ENCODE measurements around the gene SMOC1. TPM values are rescaled to one million over a fixed set of nuclear protein-coding genes. Genes with fewer than 3 reads are reported as not detected.

SMOC1 gene
- total and polyA plus RNA-seq, 2 experiments from 2014 or later = 0.70 to 3.5 TPM

GRCh38 chr14:70023871-70024270 lies 144.7 kb downstream of the SMOC1 start:
- Histone ChIP-seq H3K4me3 (no peak overlapping the region), H3K9ac (no peak overlapping the region), H3K9me3 (ENCODE audit: low read depth) (no peaks in the 10 kb centered on the region), H3K4me2 (ENCODE audit: unreplicated experiment) (no peak overlapping the region), H3K4me1 (ENCODE audit: insufficient read depth) (no peaks in the 10 kb centered on the region), H4K20me1 (ENCODE audit: insufficient read depth) (no peaks in the 10 kb centered on the region), H3K27ac (no peak overlapping the region), H3F3A (ENCODE audit: insufficient read depth) (no peaks in the 10 kb centered on the region), H2AFZ (no peak overlapping the region), H3K27me3 (replicated peaks; ENCODE audit: insufficient read depth) (no peaks in the 10 kb centered on the region), H3K36me3 (ENCODE audit: low read depth) (no peaks in the 10 kb centered on the region), H3K9me2 (ENCODE audit: insufficient read depth) (no peaks in the 10 kb centered on the region), H3K79me2 (ENCODE audit: insufficient read depth) (no peaks in the 10 kb centered on the region)
- 11 to 29% methylated on average over 1 of the region's 1 CpG for WGBS, 2 experiments (ENCODE audit: low coverage in 1 of 2, low lambda C conversion rate in 2 of 2, missing lambda C conversion rate in 2 of 2)
- TF ChIP-seq EZH2 (IDR thresholded peaks at IDR 0.05; ENCODE audit: insufficient read depth, poor library complexity, severe bottlenecking) (no peak), EZH2phosphoT487 (IDR thresholded peaks at IDR 0.05; ENCODE audit: insufficient read depth, low read depth) (no peak)
- in situ Hi-C loops (cut with MboI) = loop anchor here (10.0 kb wide), 1 partner anchor 199 kb away; no protein-coding TSS in a partner anchor
- no peak for DNase-seq

DNA sequence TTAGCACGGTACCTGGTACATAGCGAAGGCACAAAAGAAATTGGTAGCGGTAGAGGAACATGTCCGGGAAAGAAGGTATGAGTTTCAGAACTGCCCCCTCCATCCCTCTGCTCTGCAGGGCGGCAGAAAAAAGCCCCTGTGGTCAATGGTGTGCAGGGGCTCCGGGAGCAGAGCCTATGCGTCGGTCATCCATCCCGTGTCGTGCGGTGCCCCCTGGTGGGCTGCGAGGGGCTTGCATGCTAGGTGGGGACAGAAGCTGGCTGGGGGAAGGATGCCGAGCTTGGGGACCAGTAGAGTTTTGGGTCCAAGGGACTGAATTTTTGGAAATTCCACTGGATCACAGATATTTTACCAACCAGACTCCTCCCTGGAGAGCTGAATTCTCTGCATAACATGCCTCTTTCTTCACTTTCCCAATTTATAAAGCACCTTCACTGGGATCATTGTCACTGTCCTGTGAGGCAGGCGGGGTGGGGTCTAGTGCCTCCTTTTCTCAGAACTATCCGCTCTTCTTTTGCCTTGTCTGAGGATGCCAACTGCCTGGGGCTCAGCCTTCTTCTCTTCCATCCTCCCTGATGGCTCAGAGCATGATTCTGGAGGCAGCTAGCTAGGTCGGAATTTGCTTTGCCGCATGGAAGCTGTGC lies 148.7 kb downstream of the SMOC1 start:
- no peaks in the 10 kb centered on the region for H3K27me3 ChIP-seq (replicated peaks; ENCODE audit: insufficient read depth)
- H3K79me2 ChIP-seq (ENCODE audit: insufficient read depth) = no peaks in the 10 kb centered on the region
- no peaks in the 10 kb centered on the region for H4K20me1 ChIP-seq (ENCODE audit: insufficient read depth)
- 30 to 34% methylated on average over 17 of the region's 17 CpGs for WGBS, 2 experiments (ENCODE audit: low coverage in 1 of 2, low lambda C conversion rate in 2 of 2, missing lambda C conversion rate in 2 of 2)
- no peaks in the 10 kb centered on the region for H3K4me1 ChIP-seq (ENCODE audit: insufficient read depth)
- no peak overlapping the region for H3K27ac ChIP-seq
- no peak overlapping the region for H3K4me2 ChIP-seq (ENCODE audit: unreplicated experiment)
- peak; percentile 57 for DNase-seq
- no peaks in the 10 kb centered on the region for H3F3A ChIP-seq (ENCODE audit: insufficient read depth)
- TF ChIP-seq EZH2phosphoT487 (IDR thresholded peaks at IDR 0.05; ENCODE audit: insufficient read depth, low read depth) = no peak
- no peak for TF ChIP-seq EZH2 (IDR thresholded peaks at IDR 0.05; ENCODE audit: insufficient read depth, poor library complexity, severe bottlenecking)
- in situ Hi-C loops (cut with MboI) = loop anchor here (10.0 to 25.0 kb wide), 2 partner anchors 203 to 441 kb away; no protein-coding TSS in a partner anchor
- H3K36me3 ChIP-seq (ENCODE audit: low read depth) = no peaks in the 10 kb centered on the region
- no peaks in the 10 kb centered on the region for H3K9me2 ChIP-seq (ENCODE audit: insufficient read depth)
- no peaks in the 10 kb centered on the region for H3K9me3 ChIP-seq (ENCODE audit: low read depth)
- no peak overlapping the region for H3K9ac ChIP-seq
- no peak overlapping the region for H3K4me3 ChIP-seq
- no peak overlapping the region for H2AFZ ChIP-seq

DNA sequence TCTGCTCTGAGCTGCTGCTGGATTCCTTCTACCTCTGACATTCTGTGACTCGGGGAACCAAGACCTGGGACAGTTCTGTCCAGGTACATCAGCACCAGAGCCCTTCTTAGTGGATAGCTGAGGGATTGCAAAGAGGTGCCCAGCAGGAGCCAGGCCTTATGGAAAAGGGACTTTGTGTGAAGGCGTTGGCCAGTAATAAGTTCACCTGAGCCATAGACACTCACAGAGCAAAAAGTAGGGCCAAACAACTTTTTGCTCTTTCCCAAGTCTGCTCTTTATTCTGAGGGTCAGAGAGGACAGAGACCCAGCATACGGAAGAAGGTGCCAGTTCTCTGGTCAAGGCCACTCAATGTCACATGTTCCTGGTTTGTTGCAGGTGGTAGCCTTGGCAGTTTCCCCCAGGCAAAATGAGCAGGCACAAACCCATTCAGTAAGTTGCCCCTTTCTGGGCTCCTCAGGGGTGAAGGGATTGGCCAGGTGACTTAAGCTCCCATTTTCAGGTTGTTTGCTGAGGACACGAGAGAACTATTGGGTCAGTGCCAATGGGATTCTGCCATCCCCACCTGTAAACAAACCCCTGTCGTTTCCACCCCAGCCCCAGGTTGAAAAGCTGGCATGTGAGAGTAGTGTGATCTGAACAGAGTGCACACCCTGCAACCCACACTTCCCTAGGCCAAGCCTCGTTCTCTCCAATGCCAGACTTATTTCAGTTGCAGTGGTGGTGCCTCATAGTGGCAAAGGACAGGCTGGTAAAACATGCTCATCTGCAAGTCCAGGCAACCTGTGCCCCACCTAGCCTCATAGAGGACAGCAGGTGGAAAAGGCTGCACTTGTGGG lies 150.3 kb downstream of the SMOC1 start:
- no peak overlapping the region for H3K9ac ChIP-seq
- in situ Hi-C loops (cut with MboI) = loop anchor here (10.0 to 25.0 kb wide), 2 partner anchors 205 to 442 kb away; no protein-coding TSS in a partner anchor
- H3K36me3 ChIP-seq (ENCODE audit: low read depth) = no peaks in the 10 kb centered on the region
- H4K20me1 ChIP-seq (ENCODE audit: insufficient read depth) = no peaks in the 10 kb centered on the region
- H3K4me3 ChIP-seq = no peak overlapping the region
- WGBS, 2 experiments (ENCODE audit: low coverage in 1 of 2, low lambda C conversion rate in 2 of 2, missing lambda C conversion rate in 2 of 2) = 26 to 32% methylated on average over 6 of the region's 6 CpGs
- DNase-seq = no peak
- no peaks in the 10 kb centered on the region for H3K79me2 ChIP-seq (ENCODE audit: insufficient read depth)
- no peak overlapping the region for H2AFZ ChIP-seq
- no peaks in the 10 kb centered on the region for H3K9me2 ChIP-seq (ENCODE audit: insufficient read depth)
- TF ChIP-seq EZH2phosphoT487 (IDR thresholded peaks at IDR 0.05; ENCODE audit: insufficient read depth, low read depth) (no peak), EZH2 (IDR thresholded peaks at IDR 0.05; ENCODE audit: insufficient read depth, poor library complexity, severe bottlenecking) (no peak)
- H3K4me2 ChIP-seq (ENCODE audit: unreplicated experiment) = no peak overlapping the region
- no peaks in the 10 kb centered on the region for H3F3A ChIP-seq (ENCODE audit: insufficient read depth)
- no peaks in the 10 kb centered on the region for H3K27me3 ChIP-seq (replicated peaks; ENCODE audit: insufficient read depth)
- H3K27ac ChIP-seq = no peak overlapping the region
- no peaks in the 10 kb centered on the region for H3K9me3 ChIP-seq (ENCODE audit: low read depth)
- no peaks in the 10 kb centered on the region for H3K4me1 ChIP-seq (ENCODE audit: insufficient read depth)

DNA sequence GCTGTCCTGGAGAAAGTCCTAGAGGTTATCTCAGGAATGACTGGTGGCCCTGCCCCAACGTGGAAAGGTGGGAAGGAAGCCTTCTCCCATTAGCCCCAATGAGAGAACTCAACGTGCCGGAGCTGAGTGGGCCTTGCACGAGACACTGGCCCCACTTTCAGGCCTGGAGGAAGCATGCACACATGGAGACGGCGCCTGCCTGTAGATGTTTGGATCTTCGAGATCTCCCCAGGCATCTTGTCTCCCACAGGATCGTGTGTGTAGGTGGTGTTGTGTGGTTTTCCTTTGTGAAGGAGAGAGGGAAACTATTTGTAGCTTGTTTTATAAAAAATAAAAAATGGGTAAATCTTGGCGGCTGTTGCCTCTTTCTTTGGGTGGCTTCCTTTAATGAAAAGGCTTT lies 152.8 kb downstream of the SMOC1 start:
- DNase-seq = no peak
- Histone ChIP-seq H3K27ac (no peak overlapping the region), H3K27me3 (replicated peaks; ENCODE audit: insufficient read depth) (no peaks in the 10 kb centered on the region), H3K9me3 (ENCODE audit: low read depth) (no peaks in the 10 kb centered on the region), H3K4me2 (ENCODE audit: unreplicated experiment) (no peak overlapping the region), H3K36me3 (ENCODE audit: low read depth) (no peaks in the 10 kb centered on the region), H3K4me3 (no peak overlapping the region), H3F3A (ENCODE audit: insufficient read depth) (no peaks in the 10 kb centered on the region), H3K4me1 (ENCODE audit: insufficient read depth) (no peaks in the 10 kb centered on the region), H3K9ac (no peak overlapping the region), H3K9me2 (ENCODE audit: insufficient read depth) (no peaks in the 10 kb centered on the region), H3K79me2 (ENCODE audit: insufficient read depth) (no peaks in the 10 kb centered on the region), H2AFZ (no peak overlapping the region), H4K20me1 (ENCODE audit: insufficient read depth) (no peaks in the 10 kb centered on the region)
- WGBS, 2 experiments (ENCODE audit: low coverage in 1 of 2, low lambda C conversion rate in 2 of 2, missing lambda C conversion rate in 2 of 2) = 34 to 46% methylated on average over 9 of the region's 9 CpGs
- TF ChIP-seq EZH2phosphoT487 (IDR thresholded peaks at IDR 0.05; ENCODE audit: insufficient read depth, low read depth) (no peak), EZH2 (IDR thresholded peaks at IDR 0.05; ENCODE audit: insufficient read depth, poor library complexity, severe bottlenecking) (no peak)
- in situ Hi-C loops (cut with MboI) = loop anchor here (25.0 kb wide), 1 partner anchor 445 kb away; no protein-coding TSS in a partner anchor

Measured in GM23248 (cell line).